ENCODE data around the gene SLC26A8.

DNA sequence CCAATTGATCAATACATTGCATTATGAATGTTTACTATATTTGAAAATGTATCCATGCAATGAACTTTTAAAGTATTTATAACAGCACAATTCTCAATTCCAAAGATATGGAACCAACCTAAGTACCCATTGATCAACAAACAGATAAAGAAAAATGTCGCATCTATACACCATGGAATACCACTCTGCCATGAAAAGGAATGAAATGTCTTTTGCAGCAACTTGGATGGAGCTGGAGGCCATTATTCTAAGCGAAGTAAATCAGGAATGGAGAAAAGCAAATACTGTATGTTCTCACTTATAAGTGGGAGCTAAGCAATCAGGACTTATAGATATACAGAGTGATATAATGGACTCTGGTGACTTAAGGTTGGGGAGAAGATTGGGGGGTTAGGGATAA, 126.4 kb downstream of the SLC26A8 start:
- no peak for TF ChIP-seq TCF12 (IDR thresholded peaks at IDR 0.05)
- no peak for TF ChIP-seq TCF12 (CRISPR knock-in tag; IDR thresholded peaks at IDR 0.05)
- no peak for TF ChIP-seq CBX1 (IDR thresholded peaks at IDR 0.05; ENCODE audit: low read depth)
- TF ChIP-seq, protein P1, sequence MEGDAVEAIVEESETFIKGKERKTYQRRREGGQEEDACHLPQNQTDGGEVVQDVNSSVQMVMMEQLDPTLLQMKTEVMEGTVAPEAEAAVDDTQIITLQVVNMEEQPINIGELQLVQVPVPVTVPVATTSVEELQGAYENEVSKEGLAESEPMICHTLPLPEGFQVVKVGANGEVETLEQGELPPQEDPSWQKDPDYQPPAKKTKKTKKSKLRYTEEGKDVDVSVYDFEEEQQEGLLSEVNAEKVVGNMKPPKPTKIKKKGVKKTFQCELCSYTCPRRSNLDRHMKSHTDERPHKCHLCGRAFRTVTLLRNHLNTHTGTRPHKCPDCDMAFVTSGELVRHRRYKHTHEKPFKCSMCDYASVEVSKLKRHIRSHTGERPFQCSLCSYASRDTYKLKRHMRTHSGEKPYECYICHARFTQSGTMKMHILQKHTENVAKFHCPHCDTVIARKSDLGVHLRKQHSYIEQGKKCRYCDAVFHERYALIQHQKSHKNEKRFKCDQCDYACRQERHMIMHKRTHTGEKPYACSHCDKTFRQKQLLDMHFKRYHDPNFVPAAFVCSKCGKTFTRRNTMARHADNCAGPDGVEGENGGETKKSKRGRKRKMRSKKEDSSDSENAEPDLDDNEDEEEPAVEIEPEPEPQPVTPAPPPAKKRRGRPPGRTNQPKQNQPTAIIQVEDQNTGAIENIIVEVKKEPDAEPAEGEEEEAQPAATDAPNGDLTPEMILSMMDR (CRISPR knock-in tag; IDR thresholded peaks at IDR 0.05) = no peak
- TF ChIP-seq FOXM1 (CRISPR knock-in tag; IDR thresholded peaks at IDR 0.05) = no peak
- TF ChIP-seq POLR2A (IDR thresholded peaks at IDR 0.05; ENCODE audit: insufficient read depth in 1 of 2, low read depth in 2 of 2, low read length in 2 of 2) = no peak
- TF ChIP-seq, protein P2, sequence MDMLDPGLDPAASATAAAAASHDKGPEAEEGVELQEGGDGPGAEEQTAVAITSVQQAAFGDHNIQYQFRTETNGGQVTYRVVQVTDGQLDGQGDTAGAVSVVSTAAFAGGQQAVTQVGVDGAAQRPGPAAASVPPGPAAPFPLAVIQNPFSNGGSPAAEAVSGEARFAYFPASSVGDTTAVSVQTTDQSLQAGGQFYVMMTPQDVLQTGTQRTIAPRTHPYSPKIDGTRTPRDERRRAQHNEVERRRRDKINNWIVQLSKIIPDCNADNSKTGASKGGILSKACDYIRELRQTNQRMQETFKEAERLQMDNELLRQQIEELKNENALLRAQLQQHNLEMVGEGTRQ (IDR thresholded peaks at IDR 0.05; ENCODE audit: low read depth, low read length) = no peak
- TF ChIP-seq, protein P2 (CRISPR knock-in tag; IDR thresholded peaks at IDR 0.05; ENCODE audit: borderline replicate concordance) = no peak
- no peak for TF ChIP-seq PHF8 (CRISPR knock-in tag; IDR thresholded peaks at IDR 0.05)
- no peak for TF ChIP-seq ZNF124 (CRISPR knock-in tag; IDR thresholded peaks at IDR 0.05)
- TF ChIP-seq POLR2AphosphoS5 (IDR thresholded peaks at IDR 0.05; ENCODE audit: low read depth, low read length) = no peak
- TF ChIP-seq ZKSCAN1 (IDR thresholded peaks at IDR 0.05; ENCODE audit: low read length) = no peak
- TF ChIP-seq GABPA (IDR thresholded peaks at IDR 0.05; ENCODE audit: low read depth, low read length) = no peak
- no peak for TF ChIP-seq GABPA (CRISPR knock-in tag; IDR thresholded peaks at IDR 0.05; ENCODE audit: low read depth)
- no peak for TF ChIP-seq GATAD1 (CRISPR knock-in tag; IDR thresholded peaks at IDR 0.05)
